Activated naive CD4-positive, alpha-beta T cell treated with anti-CD3 and anti-CD28 coated beads, Interleukin-2, amount 10 ng/mL, durations not matched to agents 7 days and 5 days (primary cell): ENCODE measurements around the gene PRICKLE2.

ENCODE experiments used
- CTCF ChIA-PET: fragments of 350-600 bp; sonication (Branson Sonifier 250); formaldehyde crosslinking; loops from one replicate; lab custom pipeline; 2021; ENCODE audit warnings: antibody characterized with exemption; lab: Charles Lee
- DNase-seq: peaks from one replicate; pipeline ENCODE4 v3.0.0-alpha.2; 2020
- H3K27ac Mint-ChIP-seq: one replicate; pipeline ENCODE4 v1.8.0; 2021; ENCODE audit warnings: mild to moderate bottlenecking, moderate library complexity, mixed read lengths
- H3K27me3 Mint-ChIP-seq: one replicate; pipeline ENCODE4 v1.8.0; 2021; ENCODE audit warnings: mild to moderate bottlenecking, mixed read lengths
- H3K36me3 Mint-ChIP-seq: one replicate; pipeline ENCODE4 v1.8.0; 2021; ENCODE audit warnings: mixed read lengths
- H3K4me1 Mint-ChIP-seq: one replicate; pipeline ENCODE4 v1.8.0; 2021; ENCODE audit warnings: mixed read lengths
- H3K4me3 Mint-ChIP-seq: one replicate; pipeline ENCODE4 v1.8.0; 2021; ENCODE audit warnings: mild to moderate bottlenecking, moderate library complexity, mixed read lengths
- H3K9me3 Mint-ChIP-seq: one replicate; pipeline ENCODE4 v1.8.0; 2021; ENCODE audit warnings: mixed read lengths

Gene PRICKLE2

GRCh38 chr3:64079369-64080150 is 145.7 kb downstream of the PRICKLE2 start:
- no peak for DNase-seq
- no peaks in the 10 kb centered on the region for H3K36me3 Mint-ChIP-seq
- no peaks in the 10 kb centered on the region for H3K4me1 Mint-ChIP-seq
- no peak overlapping the region for H3K27ac Mint-ChIP-seq
- peaks cover 4% of the 10 kb centered on the region for H3K27me3 Mint-ChIP-seq
- no peaks in the 10 kb centered on the region for H3K9me3 Mint-ChIP-seq
- H3K4me3 Mint-ChIP-seq: no peak overlapping the region
- CTCF ChIA-PET: interaction anchor here (1.1 kb wide), 1 partner anchor 41 kb away, joined by 3 read pairs; no protein-coding TSS in a partner anchor

- no peak overlapping the region for H3K4me3 Mint-ChIP-seq
- H3K36me3 Mint-ChIP-seq: no peaks in the 10 kb centered on the region
- CTCF ChIA-PET: interaction anchor here (1.1 kb wide), 1 partner anchor 40 kb away, joined by 3 read pairs; no protein-coding TSS in a partner anchor
- H3K4me1 Mint-ChIP-seq: no peaks in the 10 kb centered on the region
- H3K27me3 Mint-ChIP-seq: peaks cover 8% of the 10 kb centered on the region
- H3K27ac Mint-ChIP-seq: no peak overlapping the region
- no peaks in the 10 kb centered on the region for H3K9me3 Mint-ChIP-seq
- DNase-seq: no peak
Observed at GRCh38 chr3:64078966-64079365, 146.3 kb downstream of the PRICKLE2 start.

GRCh38 chr3:64074895-64075679 is 150.2 kb downstream of the PRICKLE2 start:
- CTCF ChIA-PET: no interaction called here
- no peak for DNase-seq
- Mint-ChIP-seq H3K9me3 (no peaks in the 10 kb centered on the region), H3K4me1 (no peaks in the 10 kb centered on the region), H3K27ac (no peak overlapping the region), H3K36me3 (no peaks in the 10 kb centered on the region), H3K4me3 (no peak overlapping the region), H3K27me3 (peaks cover 25% of the 10 kb centered on the region)

GRCh38 chr3:64074060-64074459 is 151.2 kb downstream of the PRICKLE2 start:
- Mint-ChIP-seq H3K4me1 (no peaks in the 10 kb centered on the region), H3K27ac (no peak overlapping the region), H3K27me3 (peaks cover 25% of the 10 kb centered on the region), H3K36me3 (no peaks in the 10 kb centered on the region), H3K9me3 (no peaks in the 10 kb centered on the region), H3K4me3 (no peak overlapping the region)
- CTCF ChIA-PET: no interaction called here
- DNase-seq: no peak

- CTCF ChIA-PET: no interaction called here
- Mint-ChIP-seq H3K27ac (no peak overlapping the region), H3K4me1 (no peaks in the 10 kb centered on the region), H3K4me3 (no peak overlapping the region), H3K27me3 (peaks cover 26% of the 10 kb centered on the region), H3K9me3 (no peaks in the 10 kb centered on the region), H3K36me3 (no peaks in the 10 kb centered on the region)
- no peak for DNase-seq
Observed at GRCh38 chr3:64073158-64073761, 152.0 kb downstream of the PRICKLE2 start.

- CTCF ChIA-PET: no interaction called here
- H3K36me3 Mint-ChIP-seq: no peaks in the 10 kb centered on the region
- no peak for DNase-seq
- no peak overlapping the region for H3K27ac Mint-ChIP-seq
- peaks cover 32% of the 10 kb centered on the region for H3K27me3 Mint-ChIP-seq
- no peak overlapping the region for H3K4me3 Mint-ChIP-seq
- H3K4me1 Mint-ChIP-seq: no peaks in the 10 kb centered on the region
- no peaks in the 10 kb centered on the region for H3K9me3 Mint-ChIP-seq
Observed at GRCh38 chr3:64072126-64072525, 153.1 kb downstream of the PRICKLE2 start.

GRCh38 chr3:64070704-64071103 is 154.6 kb downstream of the PRICKLE2 start:
- H3K27me3 Mint-ChIP-seq: peaks cover 36% of the 10 kb centered on the region
- H3K9me3 Mint-ChIP-seq: no peaks in the 10 kb centered on the region
- no peaks in the 10 kb centered on the region for H3K36me3 Mint-ChIP-seq
- H3K27ac Mint-ChIP-seq: no peak overlapping the region
- CTCF ChIA-PET: no interaction called here
- no peak for DNase-seq
- H3K4me1 Mint-ChIP-seq: no peaks in the 10 kb centered on the region
- no peak overlapping the region for H3K4me3 Mint-ChIP-seq

GRCh38 chr3:64067506-64068346 is 157.5 kb downstream of the PRICKLE2 start:
- CTCF ChIA-PET: no interaction called here
- no peaks in the 10 kb centered on the region for H3K36me3 Mint-ChIP-seq
- no peaks in the 10 kb centered on the region for H3K9me3 Mint-ChIP-seq
- H3K4me3 Mint-ChIP-seq: no peak overlapping the region
- no peaks in the 10 kb centered on the region for H3K4me1 Mint-ChIP-seq
- H3K27ac Mint-ChIP-seq: no peak overlapping the region
- peaks cover 26% of the 10 kb centered on the region for H3K27me3 Mint-ChIP-seq
- DNase-seq: no peak

GRCh38 chr3:64064804-64065203 is 160.5 kb downstream of the PRICKLE2 start:
- H3K27me3 Mint-ChIP-seq: peaks cover 10% of the 10 kb centered on the region

GRCh38 chr3:64063983-64064438 is 161.3 kb downstream of the PRICKLE2 start:
- peaks cover 14% of the 10 kb centered on the region for H3K27me3 Mint-ChIP-seq
- H3K4me3 Mint-ChIP-seq: no peak overlapping the region
- no peak for DNase-seq
- no peaks in the 10 kb centered on the region for H3K9me3 Mint-ChIP-seq
- CTCF ChIA-PET: no interaction called here
- H3K27ac Mint-ChIP-seq: no peak overlapping the region
- H3K36me3 Mint-ChIP-seq: no peaks in the 10 kb centered on the region
- no peaks in the 10 kb centered on the region for H3K4me1 Mint-ChIP-seq

More at GRCh38 chr3:64064804-64065203, 160.5 kb downstream of the PRICKLE2 start:
- DNase-seq: no peak
- Mint-ChIP-seq H3K27ac (no peak overlapping the region), H3K4me3 (no peak overlapping the region), H3K36me3 (no peaks in the 10 kb centered on the region), H3K4me1 (no peaks in the 10 kb centered on the region), H3K9me3 (no peaks in the 10 kb centered on the region)
- CTCF ChIA-PET: no interaction called here

- no peaks in the 10 kb centered on the region for H3K9me3 Mint-ChIP-seq
- no peaks in the 10 kb centered on the region for H3K36me3 Mint-ChIP-seq
- H3K4me3 Mint-ChIP-seq: no peak overlapping the region
- peaks cover 17% of the 10 kb centered on the region for H3K27me3 Mint-ChIP-seq
- no peak for DNase-seq
- CTCF ChIA-PET: interaction anchor here (1.0 kb wide), 1 partner anchor 401 kb away, joined by 3 read pairs; no protein-coding TSS in a partner anchor
- H3K27ac Mint-ChIP-seq: no peak overlapping the region
- no peaks in the 10 kb centered on the region for H3K4me1 Mint-ChIP-seq
Observed at GRCh38 chr3:64063207-64063982, 161.9 kb downstream of the PRICKLE2 start.

- CTCF ChIA-PET: no interaction called here
- H3K27me3 Mint-ChIP-seq: peaks cover 12% of the 10 kb centered on the region
- H3K4me1 Mint-ChIP-seq: no peaks in the 10 kb centered on the region
- DNase-seq: no peak
- no peak overlapping the region for H3K4me3 Mint-ChIP-seq
- no peaks in the 10 kb centered on the region for H3K36me3 Mint-ChIP-seq
- H3K27ac Mint-ChIP-seq: no peak overlapping the region
- H3K9me3 Mint-ChIP-seq: no peaks in the 10 kb centered on the region
Observed at GRCh38 chr3:64061628-64062027, 163.6 kb downstream of the PRICKLE2 start.

- no peak for DNase-seq
- CTCF ChIA-PET: no interaction called here
- no peaks in the 10 kb centered on the region for H3K4me1 Mint-ChIP-seq
- no peaks in the 10 kb centered on the region for H3K36me3 Mint-ChIP-seq
- no peak overlapping the region for H3K4me3 Mint-ChIP-seq
- no peaks in the 10 kb centered on the region for H3K9me3 Mint-ChIP-seq
- H3K27me3 Mint-ChIP-seq: peaks cover 8% of the 10 kb centered on the region
- H3K27ac Mint-ChIP-seq: no peak overlapping the region
Observed at GRCh38 chr3:64059484-64060175, 165.6 kb downstream of the PRICKLE2 start.
